Ovary (tissue), 3 donors: ENCODE measurements around the gene MATN4.

Experiments
- EP300 ChIP-seq: sonication (generic); formaldehyde crosslinking; IDR thresholded peaks from one replicate; pipeline ENCODE4 v1.6.1; 2017; ENCODE audit warnings: antibody characterized with exemption
- POLR2A ChIP-seq: fragments of 450-650 bp; IDR thresholded peaks from one replicate; pipeline ENCODE4 v1.6.1; 2017; ENCODE audit warnings: antibody characterized with exemption, mild to moderate bottlenecking, moderate library complexity
- TF ChIP-seq, protein P1 (sequence below), 3 donors: fragments of 450-650 bp in 2 of 3; fragments of 200-600 bp in 1 of 3; IDR thresholded peaks; one replicate each; pipeline versions ENCODE4 v1.5.1 to v1.8.0; 2016 to 2022; ENCODE audit warnings: antibody characterized with exemption in 3 of 3, mild to moderate bottlenecking in 1 of 3
- donor health status: DM: no; HTN: no; CAD: no.

GRCh38 chr20:45346291-45346718 lies 38.2 kb upstream of the MATN4 start:
- TF ChIP-seq, protein P1, sequence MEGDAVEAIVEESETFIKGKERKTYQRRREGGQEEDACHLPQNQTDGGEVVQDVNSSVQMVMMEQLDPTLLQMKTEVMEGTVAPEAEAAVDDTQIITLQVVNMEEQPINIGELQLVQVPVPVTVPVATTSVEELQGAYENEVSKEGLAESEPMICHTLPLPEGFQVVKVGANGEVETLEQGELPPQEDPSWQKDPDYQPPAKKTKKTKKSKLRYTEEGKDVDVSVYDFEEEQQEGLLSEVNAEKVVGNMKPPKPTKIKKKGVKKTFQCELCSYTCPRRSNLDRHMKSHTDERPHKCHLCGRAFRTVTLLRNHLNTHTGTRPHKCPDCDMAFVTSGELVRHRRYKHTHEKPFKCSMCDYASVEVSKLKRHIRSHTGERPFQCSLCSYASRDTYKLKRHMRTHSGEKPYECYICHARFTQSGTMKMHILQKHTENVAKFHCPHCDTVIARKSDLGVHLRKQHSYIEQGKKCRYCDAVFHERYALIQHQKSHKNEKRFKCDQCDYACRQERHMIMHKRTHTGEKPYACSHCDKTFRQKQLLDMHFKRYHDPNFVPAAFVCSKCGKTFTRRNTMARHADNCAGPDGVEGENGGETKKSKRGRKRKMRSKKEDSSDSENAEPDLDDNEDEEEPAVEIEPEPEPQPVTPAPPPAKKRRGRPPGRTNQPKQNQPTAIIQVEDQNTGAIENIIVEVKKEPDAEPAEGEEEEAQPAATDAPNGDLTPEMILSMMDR (IDR thresholded peaks at IDR 0.05): no peak
- TF ChIP-seq POLR2A (peak; percentile 13), EP300 (no peak)
